Heart left ventricle (tissue), 13 donors: ENCODE measurements around the gene TRPV5.

Source experiments
- POLR2A ChIP-seq, 2 donors: fragments of 450-650 bp; IDR thresholded peaks; one replicate each; pipeline ENCODE4 v1.6.1; 2017; ENCODE audit warnings: antibody characterized with exemption in 2 of 2, mild to moderate bottlenecking in 2 of 2, moderate library complexity in 2 of 2
- TF ChIP-seq, protein P1 (sequence below), 12 donors: fragments of 200-600 bp; sonication (generic) in 4 of 12; IDR thresholded peaks; one replicate each; pipeline versions ENCODE4 v1.5.0 to v1.8.0; 2018 to 2022; ENCODE audit warnings: antibody characterized with exemption in 12 of 12, mild to moderate bottlenecking in 5 of 12
- donor health status: ischemic (EF 13 %, LVEDD 7.1; RV severe dilation, severe dysfunction).
- donor health status: DM: no; HTN: yes; CAD: no.
- donor health status: DM: no; HTN: no; CAD: no.
- donor health status: ischemic (EF 25% LVEDD 6.9; RV normal size, moderate dysfunction).
- donor health status: ischemic (EF 25% LVEDD 5.7; RV mildly dilated, moderate dysfunction).
- donor health status: ischemic (EF 35%, LVEDD 5.7; RV mildly dilated, moderate dysfunction).
- donor health status: nonischemic (EF 11% LVEDD 7.7; RV severe dilation, severe dysfunction).
- donor health status: DM: yes; HTN: yes; CAD: no.
- donor health status: PGD.
- donor health status: ischemic (EF 29% LVEDD 5.4; RV normal size, mild dysfunction).
- donor health status: nonischemic (EF 23%, LVEDD 6.1; RV moderate dilation, normal function).

DNA sequence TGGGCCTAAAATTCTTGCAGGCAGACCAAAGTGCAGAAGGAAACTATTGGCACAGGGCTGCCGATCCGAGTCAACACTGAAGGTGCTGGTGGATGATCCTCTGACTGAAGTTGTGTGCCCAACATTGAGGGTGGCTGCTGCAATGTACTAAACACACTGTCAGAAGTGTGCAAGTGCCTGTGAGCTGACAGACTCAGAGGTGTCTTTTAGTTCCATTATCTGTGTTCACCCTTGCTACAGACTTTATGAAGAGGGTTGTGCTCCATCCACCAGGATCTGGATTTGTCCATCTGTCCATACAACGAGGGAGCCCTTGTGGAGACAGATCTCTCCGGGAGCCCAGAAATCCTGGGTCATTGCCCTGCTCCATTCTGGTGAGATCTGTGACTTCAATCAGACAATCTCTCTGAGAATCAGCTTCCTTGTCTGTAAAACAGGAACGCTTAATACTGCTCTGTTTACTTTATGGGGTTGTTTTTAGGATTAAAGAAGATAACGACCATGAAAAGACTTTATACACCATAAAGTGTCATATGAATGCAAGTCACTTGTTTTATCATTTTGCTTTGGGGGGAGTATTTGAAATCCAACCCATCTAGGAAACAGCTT is 38.5 kb downstream of the TRPV5 start:
- TF ChIP-seq, protein P1, sequence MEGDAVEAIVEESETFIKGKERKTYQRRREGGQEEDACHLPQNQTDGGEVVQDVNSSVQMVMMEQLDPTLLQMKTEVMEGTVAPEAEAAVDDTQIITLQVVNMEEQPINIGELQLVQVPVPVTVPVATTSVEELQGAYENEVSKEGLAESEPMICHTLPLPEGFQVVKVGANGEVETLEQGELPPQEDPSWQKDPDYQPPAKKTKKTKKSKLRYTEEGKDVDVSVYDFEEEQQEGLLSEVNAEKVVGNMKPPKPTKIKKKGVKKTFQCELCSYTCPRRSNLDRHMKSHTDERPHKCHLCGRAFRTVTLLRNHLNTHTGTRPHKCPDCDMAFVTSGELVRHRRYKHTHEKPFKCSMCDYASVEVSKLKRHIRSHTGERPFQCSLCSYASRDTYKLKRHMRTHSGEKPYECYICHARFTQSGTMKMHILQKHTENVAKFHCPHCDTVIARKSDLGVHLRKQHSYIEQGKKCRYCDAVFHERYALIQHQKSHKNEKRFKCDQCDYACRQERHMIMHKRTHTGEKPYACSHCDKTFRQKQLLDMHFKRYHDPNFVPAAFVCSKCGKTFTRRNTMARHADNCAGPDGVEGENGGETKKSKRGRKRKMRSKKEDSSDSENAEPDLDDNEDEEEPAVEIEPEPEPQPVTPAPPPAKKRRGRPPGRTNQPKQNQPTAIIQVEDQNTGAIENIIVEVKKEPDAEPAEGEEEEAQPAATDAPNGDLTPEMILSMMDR (IDR thresholded peaks at IDR 0.05): no peak
- no peak for TF ChIP-seq POLR2A (IDR thresholded peaks at IDR 0.05)
